NOMO-1 treated with DMSO at 0.1 percent for 48 hours (cell line): Measurements from ENCODE around the gene ZEB2.

Source experiments
- DNase-seq: peaks from one replicate; lab custom pipeline; 2025; ENCODE audit not compliant: unreplicated experiment; lab: John Stamatoyannopoulos, UW

Gene ZEB2

DNA sequence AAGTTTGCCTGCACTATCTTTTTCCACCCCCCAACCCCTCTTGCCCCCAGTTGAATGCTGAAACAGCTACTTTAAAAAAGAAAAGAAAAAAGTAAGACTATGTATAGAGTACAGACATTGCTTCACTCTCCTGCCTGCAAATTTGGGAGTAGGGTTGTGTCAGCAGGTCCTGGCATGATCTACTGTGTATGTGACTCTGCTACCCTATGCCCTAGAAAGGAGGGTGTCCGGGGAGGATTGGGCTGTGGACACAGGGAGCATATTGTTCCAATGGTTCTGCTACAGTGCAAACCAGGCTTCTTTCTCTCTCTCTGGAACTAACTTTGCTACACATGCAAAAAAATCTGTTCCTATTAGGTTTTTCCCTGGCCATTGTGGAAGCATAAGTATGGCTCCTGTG lies 9.9 kb upstream of the ZEB2 start:
- DNase-seq = no peak

- no peak for DNase-seq
These were observed 8.2 kb upstream of the ZEB2 start for GRCh38 chr2:144528108-144528507.

GRCh38 chr2:144526831-144527230 lies 6.9 kb upstream of the ZEB2 start:
- no peak for DNase-seq

GRCh38 chr2:144524118-144525009 lies 4.4 kb upstream of the ZEB2 start:
- DNase-seq = peak; percentile 67

- DNase-seq = no peak
These were observed 3.7 kb upstream of the ZEB2 start for GRCh38 chr2:144523596-144524117.

DNA sequence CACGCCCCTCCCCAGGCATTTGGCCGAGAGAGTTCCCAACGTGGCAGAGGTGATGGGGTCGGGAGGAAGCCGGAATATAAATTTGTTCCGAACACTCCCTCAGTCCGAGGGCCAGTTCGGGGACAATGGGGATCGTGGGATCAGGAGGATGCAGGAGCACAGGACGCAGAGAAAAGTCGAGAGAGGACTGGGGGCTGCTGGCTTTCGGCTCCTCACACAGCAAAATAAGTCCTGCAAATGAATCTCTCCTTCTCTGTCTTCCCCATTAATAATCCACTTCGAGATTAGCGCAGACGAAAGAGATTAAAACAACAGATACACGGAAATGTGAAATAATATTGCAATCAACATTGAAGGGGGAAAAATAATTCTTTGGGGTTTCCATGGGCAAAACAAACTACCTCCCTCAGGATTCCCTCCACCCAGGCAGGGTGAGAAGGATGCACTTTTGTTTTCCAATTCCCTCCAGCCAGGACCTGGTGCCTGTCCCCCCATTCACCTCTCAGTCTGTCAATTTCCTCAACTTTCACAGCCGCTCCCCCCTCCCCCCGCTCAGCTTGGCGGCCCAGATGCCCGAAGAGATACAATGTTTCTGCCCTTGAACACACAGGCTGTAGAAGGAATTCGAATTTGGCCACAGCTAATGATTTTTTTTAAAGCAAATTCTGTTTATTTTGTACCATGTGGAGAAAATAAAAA lies 3.1 kb upstream of the ZEB2 start:
- peak; percentile 53 for DNase-seq

- DNase-seq = peak; percentile 28
These were observed 2.4 kb upstream of the ZEB2 start for GRCh38 chr2:144522176-144522896.

GRCh38 chr2:144521686-144522085 lies 1.8 kb upstream of the ZEB2 start:
- peak; percentile 54 for DNase-seq

DNA sequence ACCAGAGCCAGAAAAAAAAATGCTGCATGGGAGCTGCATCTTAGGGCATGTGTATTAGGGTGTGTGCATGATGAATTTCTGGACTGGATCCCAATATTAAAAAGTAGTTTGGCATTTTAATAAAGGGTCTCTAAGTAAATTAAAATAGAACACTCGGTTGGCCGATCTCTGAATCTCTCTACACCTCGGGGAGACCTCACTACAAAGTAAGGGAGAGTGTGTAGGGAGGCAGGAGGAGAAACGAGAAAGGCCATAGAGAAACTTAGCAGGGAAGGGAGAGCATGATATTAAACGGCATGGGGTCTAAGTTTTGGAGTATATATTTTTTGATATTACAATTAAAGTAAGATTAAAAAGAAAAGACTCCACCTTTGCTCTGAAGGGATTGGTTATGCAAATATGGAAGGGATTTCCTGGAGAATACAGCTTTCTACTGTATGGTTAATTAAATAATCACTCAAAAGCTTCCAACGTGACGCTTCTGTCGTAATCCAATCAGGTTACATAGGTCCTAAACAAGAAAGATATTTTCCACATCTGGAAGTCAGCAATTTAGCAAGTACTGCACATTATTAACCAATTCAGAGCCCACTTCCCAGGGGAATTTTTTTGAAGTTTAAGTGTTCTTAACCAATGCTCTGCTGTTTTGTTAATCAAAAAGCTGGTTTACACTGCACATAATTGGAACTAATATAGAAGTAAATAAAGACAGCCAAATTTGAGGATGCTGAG lies 1.0 kb upstream of the ZEB2 start:
- peak; percentile 71 for DNase-seq

GRCh38 chr2:144519597-144519933 lies 354 bp downstream of the ZEB2 start:
- DNase-seq = no peak

GRCh38 chr2:144518748-144519596 lies 947 bp downstream of the ZEB2 start:
- DNase-seq = peak; percentile 89

GRCh38 chr2:144517866-144518747 lies 1.8 kb downstream of the ZEB2 start:
- DNase-seq = peak; percentile 35

GRCh38 chr2:144516981-144517865 lies 2.7 kb downstream of the ZEB2 start:
- peak; percentile 64 for DNase-seq

DNA sequence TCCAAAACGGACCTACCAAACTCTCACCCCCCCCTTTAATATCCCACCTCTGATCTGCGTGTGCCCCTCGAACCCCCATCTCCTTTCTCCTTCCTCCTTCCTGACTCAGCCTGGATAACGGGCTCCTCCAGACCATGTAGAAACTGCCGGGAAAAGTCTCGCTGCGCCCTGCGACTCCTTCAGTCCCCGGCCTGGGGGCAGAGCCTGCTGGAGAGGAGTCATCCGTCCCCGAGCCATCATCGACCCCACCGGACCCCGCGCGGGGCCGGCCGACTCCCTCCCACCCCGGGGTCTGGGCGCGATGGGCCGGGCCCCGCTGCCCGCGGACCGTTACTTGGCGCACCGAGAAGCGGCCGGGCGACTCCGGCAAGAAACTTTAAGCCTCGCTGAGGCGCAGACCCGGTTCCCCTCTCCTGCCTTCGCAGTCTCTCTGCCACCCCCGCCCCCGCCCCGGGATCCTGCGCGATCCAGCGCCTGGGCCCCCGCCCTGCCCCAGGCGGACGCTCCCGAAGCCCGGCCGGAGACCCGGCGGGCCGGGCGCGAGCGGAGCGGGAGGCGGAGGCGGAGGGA lies 3.4 kb downstream of the ZEB2 start:
- peak; percentile 54 for DNase-seq

- DNase-seq = peak; percentile 54
These were observed 4.1 kb downstream of the ZEB2 start for GRCh38 chr2:144515696-144516410.

- peak; percentile 43 for DNase-seq
These were observed 4.7 kb downstream of the ZEB2 start for GRCh38 chr2:144515099-144515695.
